Stimulated activated CD8-positive, alpha-beta memory T cell treated with anti-CD3 and anti-CD28 coated beads, Interleukin-7, amount 100 ng/mL, for 4 hours (primary cell): ENCODE data around the gene C17orf114.

ENCODE experiments used
- DNase-seq, 2 donors: peaks; one replicate each; pipeline ENCODE4 v3.0.0-alpha.2; 2020; ENCODE audit warnings: low read depth in 2 of 2

C17orf114 gene

DNA sequence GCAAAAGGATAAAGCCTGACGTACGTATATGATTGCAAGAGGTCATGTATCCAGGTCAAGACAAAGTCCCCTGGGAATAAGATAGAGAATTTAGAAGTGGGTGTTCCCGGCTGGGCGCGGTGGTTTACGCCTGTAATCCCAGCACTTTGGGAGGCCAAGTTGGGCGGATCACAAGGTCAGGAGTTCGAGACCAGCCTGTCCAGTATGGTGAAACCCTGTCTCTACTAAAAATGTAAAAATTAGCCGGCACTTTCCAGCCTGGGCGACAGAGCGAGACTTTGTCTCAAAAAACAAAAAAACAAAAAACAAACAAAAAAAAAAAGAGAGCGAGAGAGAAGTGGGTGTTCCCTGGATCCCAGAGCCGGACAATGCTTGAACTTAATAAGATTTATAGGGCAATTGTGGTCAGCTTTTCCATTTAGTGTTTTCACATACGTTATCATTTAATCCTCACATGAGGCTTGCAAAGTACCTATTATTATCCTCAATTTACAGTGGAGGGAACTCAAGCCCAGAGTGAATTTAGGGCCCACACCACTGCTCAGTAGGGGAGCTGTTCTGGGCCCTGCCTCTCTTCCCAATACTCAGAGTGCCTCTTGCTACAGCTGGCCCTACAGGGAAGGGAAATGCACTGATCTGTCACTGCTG lies 13.8 kb downstream of the C17orf114 start:
- no peak for DNase-seq

DNA sequence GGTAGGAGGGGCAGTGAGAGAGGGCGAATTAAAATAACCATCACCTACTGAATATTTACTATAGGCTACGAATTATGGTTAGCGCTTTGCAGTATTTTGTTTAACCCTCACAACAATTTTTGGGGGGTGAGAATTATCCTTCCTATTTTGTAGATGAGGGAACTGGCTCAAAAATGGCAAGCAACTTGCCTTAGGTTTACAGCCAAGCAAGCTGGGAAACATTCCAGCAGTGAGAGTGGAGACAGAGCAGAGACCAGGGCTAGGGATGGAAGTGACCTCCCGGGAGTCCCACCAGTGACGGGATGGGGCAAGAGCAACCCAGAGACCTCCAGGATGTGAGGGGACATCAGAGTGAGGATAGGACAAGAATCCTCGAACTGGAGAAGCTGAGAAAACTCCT lies 15.6 kb downstream of the C17orf114 start:
- DNase-seq: no peak

DNA sequence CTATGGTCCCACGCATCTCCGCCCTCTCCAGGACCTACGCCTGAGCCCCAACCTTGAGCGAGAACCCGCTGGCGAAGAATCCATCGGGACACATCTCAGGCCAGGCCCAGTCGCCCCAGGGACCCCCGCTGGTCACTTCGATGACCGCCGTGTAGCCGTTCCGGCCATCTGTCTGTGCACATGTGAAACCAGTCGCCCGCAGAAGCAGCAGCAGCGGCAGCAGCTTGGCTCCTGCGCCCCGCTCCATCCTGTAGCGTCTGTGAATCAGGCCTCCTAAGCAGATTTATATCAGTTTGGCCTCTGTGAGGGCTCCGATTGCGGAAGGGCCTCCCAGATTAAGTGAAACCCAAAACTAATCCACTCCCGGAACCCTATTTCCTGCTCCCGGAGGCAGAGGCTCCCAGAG lies 16.0 kb downstream of the C17orf114 start, which contains the start of gene VMO1:
Gene VMO1, minus strand, starts transcription at position 259 of the 406 bp plus-strand sequence. Its CDS starts 12 bp downstream, at position 247.
- DNase-seq: no peak

DNA sequence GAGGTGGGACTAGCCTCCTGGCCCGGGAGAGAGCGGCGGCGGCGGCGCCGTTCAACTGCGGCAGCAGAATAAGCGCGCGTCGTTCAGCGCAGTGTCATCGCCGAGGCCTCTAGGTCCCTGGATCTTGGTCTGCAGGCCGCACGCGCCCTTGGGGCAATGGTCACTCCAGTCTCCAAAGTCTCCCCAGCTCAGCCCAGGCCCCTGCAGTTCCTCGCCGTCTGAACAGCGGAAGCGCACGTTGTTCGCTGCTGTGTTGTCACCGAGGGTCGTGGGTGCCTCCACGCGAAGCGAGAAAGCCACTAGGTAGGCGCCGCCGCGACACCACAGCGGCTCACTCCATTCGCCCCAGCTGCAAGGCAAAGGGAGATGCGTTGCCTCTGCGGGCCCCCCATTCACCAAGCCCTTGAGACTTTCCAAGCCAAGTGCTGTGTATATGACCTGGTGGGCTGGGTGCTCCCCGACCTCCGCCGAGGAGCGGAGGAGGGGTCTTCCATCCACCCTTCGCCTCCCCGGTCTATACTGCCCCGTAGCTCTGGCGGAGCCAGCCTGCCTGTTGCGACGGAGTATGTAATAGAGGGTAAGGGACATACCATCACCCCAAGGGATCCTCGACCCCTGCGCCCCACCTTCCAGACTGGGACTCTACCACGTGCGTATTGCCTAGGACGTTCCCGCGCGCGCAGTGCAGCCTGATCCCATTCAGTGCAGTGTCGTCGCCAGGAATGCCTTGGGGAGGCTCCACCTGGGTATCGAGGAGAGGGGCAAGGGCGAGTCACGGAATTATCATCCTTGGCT lies 16.6 kb downstream of the C17orf114 start:
- no peak for DNase-seq

DNA sequence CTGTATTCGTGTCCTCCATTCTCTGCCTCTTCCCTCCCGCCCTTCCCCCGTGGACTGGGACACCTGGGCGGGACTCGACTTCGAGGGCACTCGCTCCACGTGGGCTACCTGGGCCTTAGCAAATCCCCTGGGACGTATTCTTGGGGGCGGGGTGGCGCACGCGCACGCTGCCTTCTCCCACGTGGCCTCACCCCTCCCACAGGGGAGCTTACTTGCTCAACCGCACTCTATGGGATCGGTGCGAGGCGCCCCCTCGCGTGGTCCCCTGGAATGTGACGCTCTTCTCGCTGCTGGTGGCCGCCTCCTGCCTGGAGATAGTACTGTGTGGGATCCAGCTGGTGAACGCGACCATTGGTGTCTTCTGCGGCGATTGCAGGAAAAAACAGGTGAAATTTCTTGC lies 19.5 kb downstream of the C17orf114 start:
- DNase-seq: no peak

DNA sequence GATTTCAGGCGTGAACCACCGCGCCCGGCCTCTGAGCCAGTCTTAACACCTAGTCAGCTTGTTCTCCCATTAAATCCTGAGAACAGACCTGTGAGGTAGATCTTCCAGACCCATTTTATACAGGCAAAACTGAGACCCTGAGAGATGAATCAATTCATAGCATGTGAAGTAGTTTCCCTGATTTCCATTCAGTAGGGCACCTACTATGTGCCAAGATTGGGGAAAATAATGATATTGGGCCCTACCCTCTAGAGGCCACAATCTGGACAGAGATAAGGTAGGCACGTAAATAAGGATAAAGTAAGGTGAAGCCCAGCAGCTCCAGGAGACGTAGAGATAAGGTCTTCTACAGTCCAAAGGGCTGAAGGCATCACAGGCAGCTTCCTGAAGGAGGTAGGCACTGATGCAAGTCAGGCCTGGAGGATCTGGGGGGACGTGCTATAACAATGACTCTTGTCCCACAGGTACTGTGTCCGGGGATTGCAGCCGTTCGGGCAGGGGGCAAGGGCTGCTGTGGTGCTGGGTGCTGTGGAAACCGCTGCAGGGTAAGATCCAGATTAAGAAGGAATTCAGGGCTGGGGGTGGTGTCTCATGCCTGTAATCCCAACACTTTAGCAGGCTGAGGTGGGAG lies 21.7 kb downstream of the C17orf114 start:
- DNase-seq: no peak

DNA sequence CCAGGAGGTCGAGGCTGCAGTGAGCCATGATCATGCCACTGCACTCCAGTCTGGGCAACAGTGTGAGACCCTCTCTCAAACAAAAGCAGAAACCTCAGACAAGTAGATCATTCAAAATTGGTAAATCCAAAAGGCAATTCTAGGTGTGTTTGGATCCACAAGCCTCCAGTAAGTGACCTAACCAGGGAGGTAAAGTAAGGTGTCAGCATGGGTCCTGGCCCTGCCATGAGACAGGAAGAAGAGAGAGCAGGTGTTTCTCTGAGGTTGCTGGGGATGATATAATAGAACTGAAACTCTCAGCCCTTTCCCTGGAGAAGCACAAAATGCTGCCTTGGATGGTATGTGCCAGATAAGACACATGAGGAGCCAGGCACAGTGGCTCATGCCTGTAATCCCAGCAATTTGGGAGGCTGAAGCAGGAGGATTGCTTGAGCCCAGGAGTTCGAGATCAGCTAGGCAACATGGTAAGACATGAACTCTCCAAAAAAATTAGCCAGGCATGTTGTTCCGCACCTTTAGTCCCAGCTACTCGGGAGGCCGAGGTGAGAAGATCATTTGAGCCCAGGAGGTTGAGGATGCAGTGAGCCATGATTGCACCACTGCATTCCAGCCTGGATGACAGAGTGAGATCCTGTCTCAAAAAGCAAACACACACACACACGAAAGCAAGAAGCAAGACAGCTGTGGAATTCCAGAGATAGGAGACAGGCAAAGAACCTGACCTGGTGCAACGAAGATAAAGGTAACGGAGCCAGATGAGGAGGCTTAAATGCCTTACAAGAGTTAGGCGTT lies 24.0 kb downstream of the C17orf114 start:
- DNase-seq: no peak

DNA sequence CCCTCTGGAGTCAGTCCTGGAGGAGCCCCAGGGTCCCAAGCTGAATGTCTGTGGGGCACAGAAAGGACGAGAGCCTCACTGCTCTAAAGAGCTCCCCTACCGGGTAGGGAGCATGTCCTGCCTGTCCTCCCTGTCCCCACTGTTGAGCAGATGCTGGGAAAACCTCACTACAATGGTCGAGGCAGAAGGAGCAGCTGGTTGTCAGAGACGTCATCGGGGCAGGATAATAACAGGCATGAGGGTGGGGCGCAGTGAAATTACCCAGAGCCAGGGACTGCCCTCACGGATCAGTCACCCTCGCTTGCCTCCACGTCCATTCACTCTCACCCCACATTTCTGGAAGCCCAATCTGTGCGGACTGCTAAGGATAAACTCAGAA lies 29.9 kb downstream of the C17orf114 start:
- no peak for DNase-seq

DNA sequence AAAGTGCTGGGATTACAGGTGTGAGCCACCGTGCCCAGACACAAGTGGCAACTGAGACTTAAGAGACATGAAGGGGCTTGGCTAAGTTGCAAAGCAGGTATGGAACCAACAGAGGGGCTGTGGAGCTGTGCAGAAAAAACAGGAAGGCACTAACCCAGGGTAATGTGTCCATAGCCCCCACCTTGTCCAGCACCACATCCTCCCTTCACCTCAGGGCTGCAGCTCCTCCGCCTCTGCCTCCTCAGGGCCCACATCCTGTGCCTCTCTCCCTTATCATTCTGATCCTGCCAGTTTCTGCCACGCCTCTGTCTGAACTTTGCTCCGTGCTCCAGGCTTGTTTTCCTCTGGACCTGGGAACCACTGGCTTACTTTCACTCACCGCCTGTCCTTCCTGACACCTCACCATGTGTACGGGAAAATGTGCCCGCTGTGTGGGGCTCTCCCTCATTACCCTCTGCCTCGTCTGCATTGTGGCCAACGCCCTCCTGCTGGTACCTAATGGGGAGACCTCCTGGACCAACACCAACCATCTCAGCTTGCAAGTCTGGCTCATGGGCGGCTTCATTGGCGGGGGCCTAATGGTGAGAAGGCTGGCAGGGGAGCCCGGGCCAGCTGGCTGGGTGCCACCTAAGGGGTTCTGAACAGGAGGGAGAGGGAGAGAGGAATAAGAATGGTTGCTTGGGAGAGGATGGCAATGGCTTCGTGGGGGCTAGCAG lies 30.5 kb downstream of the C17orf114 start, which contains the start of gene TM4SF5:
Gene TM4SF5, plus strand, starts transcription at position 368 of the 716 bp plus-strand sequence. Its CDS starts 37 bp downstream, at position 405.
- no peak for DNase-seq

DNA sequence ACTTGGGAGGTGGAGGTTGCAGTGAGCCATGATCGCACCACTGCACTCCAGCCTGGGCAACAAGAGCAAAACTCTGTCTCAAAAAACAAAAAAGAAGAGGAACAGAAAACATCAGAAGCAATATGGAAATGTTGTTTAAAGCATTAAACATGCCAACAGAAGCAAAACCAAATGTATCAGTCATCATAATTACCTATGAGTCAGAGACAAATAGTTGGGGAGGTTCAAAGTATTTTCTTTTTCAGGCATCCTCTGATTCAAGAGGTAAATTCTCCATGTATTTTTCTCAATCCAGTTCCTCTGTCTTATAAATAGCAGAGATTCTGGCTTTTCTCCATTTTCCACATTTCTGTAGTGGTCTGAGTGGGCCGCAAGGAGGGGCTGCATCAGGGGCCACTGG lies 32.5 kb downstream of the C17orf114 start:
- no peak for DNase-seq

DNA sequence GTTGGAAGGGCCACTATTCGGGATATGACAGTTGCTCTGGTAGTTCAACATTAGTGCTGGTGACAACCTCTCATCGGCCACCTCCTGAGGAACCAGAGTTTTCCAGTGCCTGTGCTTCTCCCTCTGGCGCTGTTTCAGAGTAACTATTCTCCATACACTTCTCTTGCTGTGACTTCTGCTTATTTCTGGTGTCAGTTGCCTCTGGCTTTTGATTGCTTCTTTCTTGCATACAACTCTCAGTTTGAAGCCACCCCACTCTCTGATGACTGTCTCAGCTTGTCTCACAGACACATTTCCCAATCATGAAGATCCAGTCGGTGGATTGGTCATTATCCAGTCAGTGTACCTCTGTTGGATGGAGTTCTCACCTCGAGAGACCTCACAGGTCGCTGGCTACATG lies 33.8 kb downstream of the C17orf114 start:
- DNase-seq: no peak

DNA sequence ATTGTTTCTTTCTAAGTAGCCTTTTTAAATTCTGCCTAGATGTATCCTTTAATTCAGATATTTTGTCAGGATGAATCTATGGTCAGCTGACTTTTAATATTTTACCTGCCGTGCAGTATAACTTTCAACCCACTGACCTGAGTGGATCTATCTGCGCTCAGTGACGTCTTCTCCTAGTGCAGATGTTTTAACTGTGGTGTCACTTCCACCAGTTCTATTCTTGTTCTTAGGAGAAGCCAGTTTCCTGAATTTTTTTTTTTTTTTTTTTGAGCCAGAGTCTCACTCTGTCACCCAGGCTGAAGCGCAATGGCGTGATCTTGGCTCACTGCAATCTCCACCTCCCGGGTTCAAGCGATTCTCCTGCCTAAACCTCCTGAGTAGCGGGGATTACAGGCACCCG lies 35.4 kb downstream of the C17orf114 start:
- no peak for DNase-seq

DNA sequence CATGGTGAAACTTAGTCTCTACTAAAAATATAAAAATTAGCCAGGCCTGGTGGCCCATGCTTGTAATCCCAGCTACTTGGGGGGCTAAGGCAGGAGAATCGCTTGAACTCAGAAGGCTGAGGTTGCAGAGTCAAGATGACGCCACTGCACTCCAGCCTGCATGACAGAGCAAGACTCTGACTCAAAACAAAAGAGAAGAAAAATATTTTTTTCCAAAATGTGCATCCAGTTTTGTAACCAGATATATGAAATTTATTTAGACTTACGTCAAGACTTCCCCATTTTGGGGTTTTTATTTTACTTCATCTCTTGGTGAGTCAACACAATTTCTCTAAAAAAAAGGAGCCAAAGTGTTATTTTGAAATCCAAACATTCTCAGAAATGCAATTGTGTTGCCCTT lies 35.9 kb downstream of the C17orf114 start:
- DNase-seq: no peak

DNA sequence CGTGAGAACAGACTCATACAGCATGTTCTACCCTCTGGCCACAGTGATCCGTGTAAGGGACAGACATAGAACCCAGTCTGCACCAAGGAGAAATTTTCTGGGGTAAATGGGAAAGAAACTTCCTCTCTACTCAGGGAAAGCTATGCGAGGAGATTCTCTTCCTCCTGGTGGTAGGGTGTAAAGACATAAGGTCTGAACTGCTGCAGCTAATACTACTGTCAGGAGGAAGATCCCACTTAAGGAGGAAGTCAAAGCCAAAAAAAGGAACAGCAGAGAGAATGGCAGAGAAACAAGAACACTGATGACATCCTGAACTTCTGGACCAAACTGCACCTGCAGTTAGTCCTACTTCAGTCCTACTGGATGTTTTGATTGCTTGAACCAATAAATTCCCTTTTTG lies 37.5 kb downstream of the C17orf114 start:
- DNase-seq: no peak

DNA sequence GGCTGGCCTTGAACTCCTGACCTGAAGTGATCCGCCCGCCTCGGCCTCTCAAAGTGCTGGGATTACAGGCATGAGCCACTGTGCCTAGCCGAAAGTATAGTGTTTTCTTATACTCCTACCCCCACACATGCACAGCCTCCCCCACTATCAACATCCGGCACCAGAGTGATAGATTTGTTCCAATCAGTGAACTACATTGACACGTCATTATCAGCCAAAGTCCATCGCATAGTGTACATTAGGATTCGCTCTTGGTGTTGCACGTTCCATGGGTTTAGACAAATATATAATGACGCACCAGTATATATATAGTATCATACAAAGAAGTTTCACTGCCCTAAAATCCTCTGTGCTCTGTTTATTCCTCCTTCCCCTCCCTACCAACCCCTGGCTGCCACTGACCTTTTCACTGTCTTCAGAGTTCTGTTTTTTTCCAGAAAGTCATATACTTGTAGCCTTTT lies 42.3 kb downstream of the C17orf114 start:
- DNase-seq: no peak

DNA sequence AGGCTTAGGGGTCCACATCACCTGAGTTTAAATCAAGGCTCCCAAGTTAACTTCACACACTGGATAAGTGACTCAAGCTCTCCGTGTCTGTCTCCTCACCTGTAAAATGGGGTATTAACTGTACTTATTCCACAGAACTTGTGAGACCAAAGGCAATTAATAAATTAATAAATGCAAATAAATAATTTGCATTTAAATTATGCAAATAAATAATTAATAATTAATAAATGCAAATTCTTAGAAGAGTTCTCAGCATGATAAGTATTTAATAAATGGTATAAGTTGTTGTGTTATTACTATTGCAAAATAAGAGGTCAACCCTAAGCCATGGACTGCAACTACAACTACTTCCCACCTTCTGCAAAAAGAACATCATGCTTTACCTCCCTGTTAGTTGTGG lies 48.7 kb downstream of the C17orf114 start:
- DNase-seq: no peak

DNA sequence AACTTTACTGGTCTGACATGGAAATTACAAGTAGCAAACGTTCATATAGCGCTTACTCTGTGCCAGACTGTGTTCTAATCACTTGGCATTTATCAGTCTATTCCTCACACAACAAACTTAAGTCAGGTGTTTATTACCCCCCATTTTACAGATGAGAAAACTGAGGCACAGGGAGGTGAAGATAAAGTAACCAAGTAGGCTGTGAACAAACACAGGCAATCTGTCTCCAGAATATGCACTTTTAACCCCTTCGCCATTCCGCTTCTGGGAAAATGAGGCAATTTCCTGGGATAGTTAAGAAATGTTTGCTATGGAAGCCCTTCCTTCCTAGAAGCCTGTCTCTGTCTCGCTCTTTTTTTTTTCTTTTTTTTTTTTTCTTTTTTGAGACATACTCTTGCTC lies 50.2 kb downstream of the C17orf114 start:
- no peak for DNase-seq
